HTERT RPE-1 (cell line): ENCODE results near the gene ZFAND3.

Experiments
- in situ Hi-C: fragments of 300-500 bp; cut with MboI; formaldehyde crosslinking; loops from 4 replicates; pipeline ENCODE4 v1.14.3; 2020; ENCODE audit warnings: low sequenced_read_pairs

Gene ZFAND3

GRCh38 chr6:38161331-38161730 is 341.8 kb downstream of the ZFAND3 start:
- in situ Hi-C loops, result no loop called here

- in situ Hi-C loops, result no loop called here
These were observed 342.4 kb downstream of the ZFAND3 start for GRCh38 chr6:38161754-38162492.

DNA sequence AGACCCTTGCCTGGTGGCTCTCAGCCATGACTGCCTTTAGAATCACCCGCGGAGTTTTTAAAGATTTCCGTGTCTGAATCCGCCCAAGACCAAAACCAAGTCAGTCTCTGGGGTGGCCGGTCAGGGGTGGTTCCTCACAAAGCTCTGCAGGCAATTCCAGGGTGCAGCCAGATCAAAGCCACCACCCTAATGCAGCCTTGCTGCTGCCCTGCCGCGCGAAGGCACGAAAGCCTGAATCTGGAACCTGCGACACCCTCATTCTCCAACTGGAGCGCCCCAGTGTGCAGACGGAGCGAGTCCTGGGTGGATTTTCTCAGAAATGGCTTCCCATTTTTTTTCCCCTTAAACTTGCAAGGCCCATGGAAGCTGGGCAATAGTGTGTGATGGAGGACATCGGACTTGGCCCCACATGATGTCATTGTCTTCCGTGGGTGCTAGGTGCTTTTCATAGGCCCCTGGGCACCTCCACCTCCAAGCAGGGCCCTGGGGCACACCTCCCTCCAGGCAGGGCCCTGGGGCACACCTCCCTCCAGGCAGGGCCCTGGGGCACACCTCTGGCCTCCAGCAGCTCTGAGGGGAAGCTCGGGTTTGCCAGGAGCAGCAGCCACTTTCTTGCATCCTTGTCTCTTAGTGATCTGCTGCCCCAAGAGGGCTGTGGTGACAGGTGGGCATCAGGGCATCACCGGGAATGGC is 343.1 kb downstream of the ZFAND3 start:
- in situ Hi-C loops, result no loop called here

DNA sequence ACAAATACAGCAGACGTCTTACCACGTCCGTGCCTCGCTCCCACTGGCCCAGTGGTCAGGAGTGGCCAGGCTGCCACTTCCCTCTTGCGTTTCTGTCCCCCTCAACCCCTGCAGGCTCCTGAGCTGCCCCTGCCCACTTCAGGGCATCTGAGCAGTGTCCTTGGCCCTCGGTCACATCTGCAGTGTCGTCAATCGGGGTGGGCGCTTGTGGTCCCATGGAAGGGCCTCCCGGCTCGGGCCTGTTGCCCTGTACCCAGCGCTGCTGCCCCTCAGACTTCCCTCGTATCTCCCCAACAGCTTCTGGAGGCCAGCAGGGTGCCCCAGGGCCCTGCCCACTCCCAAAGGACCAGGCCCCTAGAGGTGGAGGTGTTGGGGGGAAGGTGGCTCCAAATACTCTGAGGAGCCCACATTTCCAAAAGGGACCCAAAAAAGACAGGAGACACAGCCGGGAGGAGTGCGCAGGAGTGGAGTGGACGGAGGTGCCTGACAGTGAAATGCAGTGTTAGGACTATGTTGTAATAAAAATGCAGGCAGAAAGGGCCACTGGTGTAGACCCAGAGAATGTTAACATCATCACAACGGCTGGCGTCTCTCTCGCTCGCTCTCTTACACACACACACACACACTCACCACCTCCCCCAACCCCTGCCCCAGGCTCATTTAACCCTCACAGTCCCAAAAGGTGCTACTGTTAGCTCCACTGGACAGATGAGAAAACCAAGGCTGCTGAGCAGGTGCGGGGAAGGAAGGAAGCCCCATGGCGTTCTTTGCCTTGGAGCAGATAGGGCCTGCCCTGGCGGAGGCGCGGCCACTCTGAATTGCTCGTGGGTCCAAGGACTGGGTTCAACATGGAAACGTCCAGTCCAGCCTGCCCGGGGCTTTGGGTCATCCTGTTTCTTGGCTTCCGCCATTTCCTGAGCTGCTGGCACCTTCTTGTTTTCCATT is 343.9 kb downstream of the ZFAND3 start:
- in situ Hi-C loops, result no loop called here

GRCh38 chr6:38164131-38164481 is 344.6 kb downstream of the ZFAND3 start:
- in situ Hi-C loops, result no loop called here

GRCh38 chr6:38164671-38165108 is 345.2 kb downstream of the ZFAND3 start:
- in situ Hi-C loops, result no loop called here

DNA sequence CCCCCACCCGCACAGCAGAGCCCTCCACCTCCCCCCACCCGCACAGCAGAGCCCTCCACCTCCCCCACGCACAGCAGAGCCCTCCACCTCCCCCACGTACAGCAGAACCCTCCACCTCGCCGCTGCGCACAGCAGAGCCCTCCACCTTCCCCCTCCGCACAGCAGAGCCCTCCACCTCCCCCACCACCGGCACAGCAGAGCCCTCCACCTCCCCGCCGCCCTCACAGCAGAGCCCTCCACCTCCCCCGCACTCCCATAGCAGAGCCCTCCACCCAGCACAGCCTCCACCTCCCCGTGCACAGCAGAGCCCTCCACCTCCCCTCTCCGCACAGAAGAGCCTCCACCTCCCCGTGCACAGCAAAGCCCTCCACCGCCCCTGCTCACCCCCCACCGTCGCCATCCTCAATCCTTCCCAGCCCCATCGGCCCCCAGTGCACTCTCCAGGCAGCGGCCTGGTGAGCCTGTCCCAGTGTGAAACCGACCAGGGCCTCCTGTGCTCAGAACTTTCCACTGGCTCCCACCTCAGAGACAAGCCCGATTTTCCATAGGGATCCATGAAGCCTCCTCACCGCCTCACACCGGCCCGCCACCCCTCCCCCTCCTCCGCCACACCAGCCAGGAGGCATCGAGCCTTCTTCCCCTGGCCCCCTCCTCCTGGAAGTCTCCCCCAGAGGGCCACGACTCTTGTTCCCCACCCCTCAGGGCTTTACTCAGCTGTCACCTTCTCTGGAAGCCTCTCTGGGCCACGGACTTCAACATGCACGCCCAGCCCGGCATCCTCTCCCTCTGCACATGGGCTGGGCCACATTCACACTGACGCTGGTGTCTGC is 347.1 kb downstream of the ZFAND3 start:
- in situ Hi-C loops, result no loop called here

- in situ Hi-C loops, result no loop called here
These were observed 348.1 kb downstream of the ZFAND3 start for GRCh38 chr6:38167598-38167997.

- in situ Hi-C loops, result no loop called here
These were observed 348.6 kb downstream of the ZFAND3 start for GRCh38 chr6:38168126-38168525.

GRCh38 chr6:38168699-38169098 is 349.2 kb downstream of the ZFAND3 start:
- in situ Hi-C loops, result no loop called here

GRCh38 chr6:38169221-38169976 is 349.9 kb downstream of the ZFAND3 start:
- in situ Hi-C loops, result no loop called here

DNA sequence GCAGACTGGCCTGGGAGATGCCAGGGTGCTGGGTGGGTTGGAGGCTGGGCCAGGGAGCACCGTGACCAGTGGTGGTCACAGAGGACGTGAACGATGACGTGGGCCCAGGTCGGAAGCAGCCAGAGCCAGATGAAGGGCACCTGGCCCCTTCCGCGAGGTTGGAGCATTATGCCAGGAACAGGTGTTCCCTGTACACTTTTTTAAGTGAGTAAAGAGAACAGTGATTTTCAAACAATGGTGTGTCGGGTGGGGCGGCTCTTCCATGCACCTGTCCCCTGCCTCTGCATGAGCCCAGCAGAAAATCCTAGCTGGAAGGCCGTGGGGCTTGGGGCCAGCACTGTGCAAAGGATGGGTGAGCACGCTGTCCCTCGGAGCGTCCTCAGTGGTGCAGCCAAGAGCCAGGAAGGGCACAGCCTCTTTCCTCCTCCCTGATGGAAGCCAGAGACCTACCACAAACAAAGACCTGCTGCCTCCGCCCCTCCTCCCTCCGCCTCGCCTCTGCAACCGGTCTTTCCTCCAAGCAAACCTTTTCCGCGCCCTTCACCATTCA is 350.5 kb downstream of the ZFAND3 start:
- in situ Hi-C loops, result no loop called here

DNA sequence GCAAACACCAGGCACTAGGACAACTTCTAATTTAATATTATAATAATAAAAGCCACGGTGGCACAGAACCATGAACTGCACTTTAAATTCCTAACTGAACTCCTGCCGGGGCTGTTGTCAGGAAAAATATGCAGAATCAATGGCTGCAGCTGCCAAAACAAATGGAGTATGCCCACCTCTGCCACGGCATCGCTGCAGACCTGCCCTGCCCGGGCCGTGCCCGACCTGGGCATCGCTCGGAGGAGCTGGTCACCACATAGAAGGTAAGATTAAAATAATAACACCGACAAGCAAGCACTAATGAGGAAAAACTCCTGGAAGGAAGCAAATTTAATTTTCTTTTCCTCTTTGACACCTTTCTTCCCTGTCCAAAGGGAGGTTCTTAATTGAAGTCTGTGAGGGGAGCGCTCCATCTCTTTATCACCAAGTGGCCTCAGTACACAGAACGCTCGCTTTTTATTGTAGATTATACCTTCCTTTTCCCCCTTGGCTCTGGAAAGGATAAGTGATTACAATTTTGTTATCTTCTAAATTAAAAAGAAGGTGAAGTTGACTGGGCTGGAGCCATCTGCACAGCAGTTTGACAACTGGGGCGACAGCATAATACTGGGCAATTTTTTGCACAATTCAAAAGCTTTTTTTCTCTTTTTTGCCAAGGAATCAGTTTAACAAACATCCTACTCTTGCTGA is 351.3 kb downstream of the ZFAND3 start:
- in situ Hi-C loops, result no loop called here

DNA sequence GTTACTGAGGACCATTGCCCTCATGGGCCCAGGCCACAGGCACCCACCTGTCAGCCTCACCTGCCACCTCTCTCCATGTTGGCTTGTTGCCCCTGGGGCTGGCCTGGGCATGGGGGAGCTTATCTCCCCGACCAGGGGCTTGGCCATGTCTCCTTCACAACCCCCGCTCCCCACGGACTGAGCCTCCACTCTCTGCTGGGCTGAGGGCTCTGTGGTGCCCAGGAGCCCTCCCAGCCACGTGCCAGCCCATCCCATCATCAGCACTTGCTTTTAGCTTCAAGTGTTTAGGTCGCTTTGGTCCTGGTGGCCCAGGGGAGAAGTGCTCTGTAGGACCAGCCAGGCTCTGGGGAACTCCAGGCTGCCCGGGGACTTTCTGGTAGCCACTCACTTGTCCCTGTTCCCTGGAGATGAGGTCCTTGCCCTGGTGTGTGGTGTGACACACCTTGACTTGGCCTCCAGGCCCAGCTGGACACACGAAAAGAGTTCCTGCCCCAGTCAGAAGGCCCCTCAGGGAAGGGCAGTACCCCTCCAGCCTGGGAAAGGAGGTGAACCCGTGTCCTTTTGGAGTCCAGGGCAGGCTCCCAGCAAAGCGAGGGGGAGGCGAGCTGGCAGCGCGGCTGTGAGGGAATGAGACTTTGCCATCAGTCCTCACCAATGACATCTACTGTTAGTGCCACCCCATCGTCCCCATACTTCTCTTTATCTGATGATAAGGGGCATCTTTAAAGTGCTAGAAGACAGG is 352.6 kb downstream of the ZFAND3 start:
- in situ Hi-C loops, result no loop called here

- in situ Hi-C loops, result no loop called here
These were observed 353.3 kb downstream of the ZFAND3 start for GRCh38 chr6:38172739-38173410.

GRCh38 chr6:38173909-38174308 is 354.4 kb downstream of the ZFAND3 start:
- in situ Hi-C loops, result no loop called here

DNA sequence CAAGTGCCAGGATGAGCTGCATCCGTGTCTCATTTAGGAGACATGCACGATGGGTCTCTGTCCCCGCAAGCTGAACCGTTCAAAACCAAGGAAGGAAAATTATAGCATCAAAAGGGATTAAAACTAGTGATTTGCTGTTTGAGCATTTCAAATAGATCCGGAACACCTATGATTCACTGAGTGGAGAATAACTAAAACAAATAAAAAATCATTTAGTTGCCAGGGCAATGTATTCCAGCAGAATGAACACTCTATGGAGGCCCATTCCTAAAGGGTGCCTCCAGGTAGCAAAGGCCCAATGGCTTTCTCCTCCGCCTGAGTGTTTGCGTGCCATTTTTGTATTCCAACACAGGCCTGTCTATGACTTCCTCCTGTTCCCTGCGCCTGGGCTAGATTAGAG is 354.8 kb downstream of the ZFAND3 start:
- in situ Hi-C loops, result no loop called here
